ENCODE results near the gene RAB3C. TPM values are rescaled to one million over a fixed set of nuclear protein-coding genes. Genes with fewer than 3 reads are reported as not detected.

The RAB3C gene
- total RNA-seq, 1 experiment from 2014 or later, result not detected

GRCh38 chr5:58699762-58700118 lies 116.9 kb downstream of the RAB3C start:
- H3K27me3 ChIP-seq (ENCODE audit: control insufficient read depth, insufficient read depth, low read length), result peaks cover 5% of the 10 kb centered on the region; the same call in 1 of the 2 replicates
- ChIA-PET CTCF (no interaction called here), POLR2A (no interaction called here)
- intact Hi-C loops (cut with micrococcal nuclease; ENCODE audit: unreplicated experiment) (no loop called here), in situ Hi-C loops (cut with HindIII; ENCODE audit: low pct_unique_long_range_greater_than_20kb, low sequenced_read_pairs) (no loop called here)
- BruUV-seq (replicated peaks), result no TSS peak
- H3K27ac ChIP-seq (ENCODE audit: low read length), result no peak overlapping the region
- DNase-seq (ENCODE audit: low read depth, low spot score), result no peak
- no peak for ATAC-seq
- H3K4me1 ChIP-seq (ENCODE audit: control insufficient read depth, insufficient read depth, low read length), result no peaks in the 10 kb centered on the region
- H3K36me3 ChIP-seq (ENCODE audit: control insufficient read depth, insufficient read depth, low read length), result no peaks in the 10 kb centered on the region
- no peaks in the 10 kb centered on the region for H3K9me3 ChIP-seq (ENCODE audit: control insufficient read depth, insufficient read depth, low read depth, low read length)
- H3K4me3 ChIP-seq (ENCODE audit: low read depth in 2 of 2, low read length in 2 of 2), result no peak overlapping the region
- TF ChIP-seq CTCF (IDR thresholded peaks at IDR 0.05) (no peak), TCF7L2 (IDR thresholded peaks at IDR 0.05; ENCODE audit: low read depth, low read length) (no peak), SIN3A (IDR thresholded peaks at IDR 0.05; ENCODE audit: borderline replicate concordance, insufficient read depth, low read depth, low read length) (no peak), POLR2AphosphoS5 (IDR thresholded peaks at IDR 0.05; ENCODE audit: low read depth, low read length) (no peak), REST (IDR thresholded peaks at IDR 0.05; ENCODE audit: insufficient read depth in 1 of 2, low read depth in 2 of 2, low read length in 1 of 2) (no peak)

- Histone ChIP-seq H3K36me3 (ENCODE audit: control insufficient read depth, insufficient read depth, low read length) (no peaks in the 10 kb centered on the region), H3K27me3 (ENCODE audit: control insufficient read depth, insufficient read depth, low read length) (peaks cover 5% of the 10 kb centered on the region; the same call in 1 of the 2 replicates), H3K27ac (ENCODE audit: low read length) (no peak overlapping the region), H3K4me1 (ENCODE audit: control insufficient read depth, insufficient read depth, low read length) (no peaks in the 10 kb centered on the region), H3K9me3 (ENCODE audit: control insufficient read depth, insufficient read depth, low read depth, low read length) (no peaks in the 10 kb centered on the region), H3K4me3 (ENCODE audit: low read depth in 2 of 2, low read length in 2 of 2) (no peak overlapping the region)
- TF ChIP-seq SIN3A (IDR thresholded peaks at IDR 0.05; ENCODE audit: borderline replicate concordance, insufficient read depth, low read depth, low read length) (no peak), TCF7L2 (IDR thresholded peaks at IDR 0.05; ENCODE audit: low read depth, low read length) (no peak), CTCF (IDR thresholded peaks at IDR 0.05) (no peak), POLR2AphosphoS5 (IDR thresholded peaks at IDR 0.05; ENCODE audit: low read depth, low read length) (no peak), REST (IDR thresholded peaks at IDR 0.05; ENCODE audit: insufficient read depth in 1 of 2, low read depth in 2 of 2, low read length in 1 of 2) (no peak)
- CTCF ChIA-PET, result no interaction called here
- POLR2A ChIA-PET, result no interaction called here
- in situ Hi-C loops (cut with HindIII; ENCODE audit: low pct_unique_long_range_greater_than_20kb, low sequenced_read_pairs) (no loop called here), intact Hi-C loops (cut with micrococcal nuclease; ENCODE audit: unreplicated experiment) (no loop called here)
- ATAC-seq (no peak), DNase-seq (ENCODE audit: low read depth, low spot score) (no peak)
- no TSS peak for BruUV-seq (replicated peaks)
Observed at GRCh38 chr5:58703925-58704555, 121.2 kb downstream of the RAB3C start.

Data from Panc1 (cell line).